ENCODE results near the gene IRF1.

- TF ChIP-seq CTCF (IDR thresholded peaks at IDR 0.05; ENCODE audit: low read depth, low read length, missing input control) (no peak), ATF3 (IDR thresholded peaks at IDR 0.05) (no peak), REST (IDR thresholded peaks at IDR 0.05) (no peak), RAD21 (IDR thresholded peaks at IDR 0.05) (no peak), JUND (IDR thresholded peaks at IDR 0.05) (no peak)
- TF ChIP-seq, protein P1, sequence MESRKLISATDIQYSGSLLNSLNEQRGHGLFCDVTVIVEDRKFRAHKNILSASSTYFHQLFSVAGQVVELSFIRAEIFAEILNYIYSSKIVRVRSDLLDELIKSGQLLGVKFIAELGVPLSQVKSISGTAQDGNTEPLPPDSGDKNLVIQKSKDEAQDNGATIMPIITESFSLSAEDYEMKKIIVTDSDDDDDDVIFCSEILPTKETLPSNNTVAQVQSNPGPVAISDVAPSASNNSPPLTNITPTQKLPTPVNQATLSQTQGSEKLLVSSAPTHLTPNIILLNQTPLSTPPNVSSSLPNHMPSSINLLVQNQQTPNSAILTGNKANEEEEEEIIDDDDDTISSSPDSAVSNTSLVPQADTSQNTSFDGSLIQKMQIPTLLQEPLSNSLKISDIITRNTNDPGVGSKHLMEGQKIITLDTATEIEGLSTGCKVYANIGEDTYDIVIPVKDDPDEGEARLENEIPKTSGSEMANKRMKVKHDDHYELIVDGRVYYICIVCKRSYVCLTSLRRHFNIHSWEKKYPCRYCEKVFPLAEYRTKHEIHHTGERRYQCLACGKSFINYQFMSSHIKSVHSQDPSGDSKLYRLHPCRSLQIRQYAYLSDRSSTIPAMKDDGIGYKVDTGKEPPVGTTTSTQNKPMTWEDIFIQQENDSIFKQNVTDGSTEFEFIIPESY (IDR thresholded peaks at IDR 0.05), result no peak
Observed at GRCh38 chr5:132474881-132475496, 15.6 kb downstream of the IRF1 start.

Data from liver (tissue), 3 donors.